ENCODE measurements around the gene CYB561A3. TPM values are rescaled to one million over a fixed set of nuclear protein-coding genes. Genes with fewer than 3 reads are reported as not detected.

The CYB561A3 gene
- total RNA-seq = 100 to 1,000 TPM in 4 of 7 donors, 10 to 100 TPM in 3; 82.5 to 138 (median 126) TPM
- polyA plus RNA-seq = 10 to 100 TPM; 62.1 to 79.6 (median 64.6) TPM
- long read RNA-seq, donor 1, transcript CYB561A3-201 (7 exons, 3,061 nt) = major isoform, 5 of 11 reads
- long read RNA-seq, donor 1, partial matches to known transcripts = 5 of 11 reads
- long read RNA-seq, donor 1, other reads (novel, unspliced or antisense) = 0 of 11 reads
- long read RNA-seq, donor 2, transcript CYB561A3-201 (7 exons, 3,061 nt) = major isoform, 8 of 67 reads
- long read RNA-seq, donor 2, partial matches to known transcripts = 57 of 67 reads
- long read RNA-seq, donor 2, other reads (novel, unspliced or antisense) = 0 of 67 reads

GRCh38 chr11:61361741-61362541 lies at the start of gene CYB561A3, which contains the start of gene TMEM138:
TSS of gene CYB561A3 (minus strand) at chr11:61361882. CDS start at chr11:61356713, 5,169 bp downstream.
TSS of gene TMEM138 (plus strand) at chr11:61362374. CDS start at chr11:61364391, 2,017 bp downstream.
- TF ChIP-seq POLR2A (IDR thresholded peaks at IDR 0.05) (peak; percentile 89 to 94 (median 92)), CTCF (IDR thresholded peaks at IDR 0.05 in 8 of 11, conservative IDR thresholded peaks at IDR 0.05 in 3 of 11) (peak in 1 of 11 experiments; percentile 19), POLR2AphosphoS5 (IDR thresholded peaks at IDR 0.05) (peak; percentile 99)
- no peaks in the 10 kb centered on the region for H3K27me3 ChIP-seq (replicated peaks in 1 of 7)
- intact Hi-C loops (cut with DNase I; ENCODE audit: low total_unique reads) = no loop called here
- DNase-seq = peak; percentile 99
- H3K4me3 ChIP-seq = peak within 1 kb of the TSS; percentile 59 to 93 (median 79)
- WGBS, 5 donors = 0 to 1% (median 1%) methylated on average over 29 to 63 of the region's 63 CpGs
- H3K4me1 ChIP-seq = peaks cover 41 to 69% (median 60%) of the 10 kb centered on the region in 6 donors
- H3K9me3 ChIP-seq = no peaks in the 10 kb centered on the region
- H3K27ac ChIP-seq = peak within 1 kb of the TSS; percentile 98 to 100 (median 99)
- H3K36me3 ChIP-seq = peaks cover 0 to 35% (median 33%) of the 10 kb centered on the region in 6 donors

DNA sequence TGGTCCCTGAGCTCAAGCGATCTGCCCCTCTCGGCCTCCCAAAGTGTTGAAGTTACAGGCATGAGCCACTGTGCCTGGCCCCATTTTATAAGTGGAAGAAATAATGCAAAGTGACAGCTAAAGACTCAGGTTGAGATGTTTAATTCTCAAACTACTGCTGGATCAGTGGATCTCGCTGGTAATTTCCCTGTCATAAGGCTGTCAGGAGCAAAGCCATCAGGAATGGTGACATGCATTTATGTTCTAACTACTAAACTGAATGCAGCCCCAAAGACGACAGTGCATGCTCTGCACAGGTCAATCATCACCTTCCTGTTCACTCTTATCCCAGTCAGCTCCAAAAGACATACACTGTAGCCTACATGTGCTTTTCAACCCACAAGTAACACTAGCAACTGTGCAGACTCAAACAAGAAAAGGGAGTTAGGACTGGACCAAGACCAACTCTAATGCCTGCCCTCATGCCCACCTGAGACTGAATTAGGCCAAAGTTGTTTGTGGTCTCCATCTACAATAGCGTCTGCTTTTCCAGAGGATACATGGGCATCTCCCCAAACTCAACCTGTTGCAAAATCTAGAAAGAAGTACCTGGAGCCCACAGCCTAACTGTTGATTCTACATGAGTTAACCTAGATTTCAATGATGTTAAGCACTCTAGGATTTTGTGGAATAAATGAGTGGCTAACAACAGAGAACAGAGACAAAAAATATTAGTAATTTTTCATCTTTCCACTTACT lies 45.5 kb upstream of the CYB561A3 start:
- no peak overlapping the region for H3K4me3 ChIP-seq
- DNase-seq = no peak
- H3K27me3 ChIP-seq (replicated peaks in 1 of 7) = no peaks in the 10 kb centered on the region
- no peak for TF ChIP-seq POLR2A (IDR thresholded peaks at IDR 0.05)
- no peak for TF ChIP-seq CTCF (IDR thresholded peaks at IDR 0.05 in 8 of 11, conservative IDR thresholded peaks at IDR 0.05 in 3 of 11)
- TF ChIP-seq POLR2AphosphoS5 (IDR thresholded peaks at IDR 0.05) = no peak
- H3K36me3 ChIP-seq = peaks cover 5 to 100% (median 97%) of the 10 kb centered on the region in 6 donors
- H3K27ac ChIP-seq = no peak overlapping the region
- WGBS, 5 donors = 89 to 99% (median 96%) methylated on average over 5 of the region's 5 CpGs
- H3K4me1 ChIP-seq = no peaks in the 10 kb centered on the region
- no peaks in the 10 kb centered on the region for H3K9me3 ChIP-seq
- intact Hi-C loops (cut with DNase I; ENCODE audit: low total_unique reads) = no loop called here

DNA sequence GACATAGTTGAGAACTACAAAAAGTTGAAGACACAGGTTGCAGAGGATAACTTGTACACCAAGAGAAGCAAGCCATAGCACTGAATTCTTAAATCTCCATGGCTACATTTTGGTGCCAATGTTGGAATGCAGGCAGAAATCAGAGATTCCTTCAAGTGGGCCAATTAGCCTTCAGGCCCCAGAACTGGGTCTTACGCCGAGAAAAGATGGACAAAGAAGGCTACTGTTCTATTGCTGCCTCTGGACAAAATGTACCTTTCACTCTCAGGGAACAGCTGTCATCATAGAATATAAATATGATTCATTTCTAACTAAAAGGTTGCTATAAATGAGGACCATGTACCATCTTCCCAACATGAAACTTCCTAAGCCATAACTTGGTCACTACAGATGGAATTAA lies 44.4 kb upstream of the CYB561A3 start:
- Histone ChIP-seq H3K27ac (no peak overlapping the region), H3K4me1 (no peaks in the 10 kb centered on the region), H3K27me3 (replicated peaks in 1 of 7) (no peaks in the 10 kb centered on the region), H3K9me3 (no peaks in the 10 kb centered on the region), H3K4me3 (no peak overlapping the region), H3K36me3 (peaks cover 0 to 100% (median 88%) of the 10 kb centered on the region in 6 donors)
- TF ChIP-seq POLR2AphosphoS5 (IDR thresholded peaks at IDR 0.05) (no peak), CTCF (IDR thresholded peaks at IDR 0.05 in 8 of 11, conservative IDR thresholded peaks at IDR 0.05 in 3 of 11) (no peak), POLR2A (IDR thresholded peaks at IDR 0.05) (no peak)
- 93 to 100% (median 96%) methylated on average over 2 of the region's 2 CpGs for WGBS, 5 donors
- no peak for DNase-seq
- intact Hi-C loops (cut with DNase I; ENCODE audit: low total_unique reads) = no loop called here

Measured in spleen (tissue), 13 donors.